Measurements from ENCODE around the gene GIT1.

GIT1 gene

GRCh38 chr17:29589524-29590410 is at the start of gene GIT1:
TSS of gene GIT1 (minus strand) at chr17:29589648. CDS start at chr17:29589378, 270 bp downstream.
- Histone ChIP-seq H3K9ac (ENCODE audit: low read depth in 1 of 2, low read length in 2 of 2) (peak within 1 kb of the TSS; percentile 78 to 81), H3K9me3 (ENCODE audit: control insufficient read depth in 2 of 2, low read length in 2 of 2) (no peaks in the 10 kb centered on the region), H3K36me3 (ENCODE audit: control insufficient read depth in 2 of 2, insufficient read depth in 2 of 2, low read length in 2 of 2) (no peaks in the 10 kb centered on the region), H3K27ac (ENCODE audit: low read depth in 2 of 2, low read length in 2 of 2) (peak within 1 kb of the TSS; percentile 67 to 91), H3K27me3 (ENCODE audit: control insufficient read depth in 2 of 2, insufficient read depth in 2 of 2, low read length in 2 of 2) (no peaks in the 10 kb centered on the region), H3K4me1 (ENCODE audit: control insufficient read depth in 2 of 2, insufficient read depth in 2 of 2, low read length in 2 of 2) (peaks cover 42 to 62% of the 10 kb centered on the region in 2 donors), H3K4me3 (ENCODE audit: low read length in 2 of 2) (peak within 1 kb of the TSS; percentile 73 to 80)

GRCh38 chr17:29633886-29634285 is 44.4 kb upstream of the GIT1 start:
- H3K4me1 ChIP-seq (ENCODE audit: control insufficient read depth in 2 of 2, insufficient read depth in 2 of 2, low read length in 2 of 2): no peaks in the 10 kb centered on the region
- no peak overlapping the region for H3K9ac ChIP-seq (ENCODE audit: low read depth in 1 of 2, low read length in 2 of 2)
- H3K27me3 ChIP-seq (ENCODE audit: control insufficient read depth in 2 of 2, insufficient read depth in 2 of 2, low read length in 2 of 2): no peaks in the 10 kb centered on the region
- no peak overlapping the region for H3K27ac ChIP-seq (ENCODE audit: low read depth in 2 of 2, low read length in 2 of 2)
- H3K4me3 ChIP-seq (ENCODE audit: low read length in 2 of 2): no peak overlapping the region
- H3K36me3 ChIP-seq (ENCODE audit: control insufficient read depth in 2 of 2, insufficient read depth in 2 of 2, low read length in 2 of 2): peaks cover 36 to 48% of the 10 kb centered on the region in 2 donors
- no peaks in the 10 kb centered on the region for H3K9me3 ChIP-seq (ENCODE audit: control insufficient read depth in 2 of 2, low read length in 2 of 2)

- no peak overlapping the region for H3K4me3 ChIP-seq (ENCODE audit: low read length in 2 of 2)
- H3K27ac ChIP-seq (ENCODE audit: low read depth in 2 of 2, low read length in 2 of 2): no peak overlapping the region
- no peaks in the 10 kb centered on the region for H3K9me3 ChIP-seq (ENCODE audit: control insufficient read depth in 2 of 2, low read length in 2 of 2)
- H3K4me1 ChIP-seq (ENCODE audit: control insufficient read depth in 2 of 2, insufficient read depth in 2 of 2, low read length in 2 of 2): no peaks in the 10 kb centered on the region
- no peak overlapping the region for H3K9ac ChIP-seq (ENCODE audit: low read depth in 1 of 2, low read length in 2 of 2)
- peaks cover 27 to 37% of the 10 kb centered on the region in 2 donors for H3K36me3 ChIP-seq (ENCODE audit: control insufficient read depth in 2 of 2, insufficient read depth in 2 of 2, low read length in 2 of 2)
- no peaks in the 10 kb centered on the region for H3K27me3 ChIP-seq (ENCODE audit: control insufficient read depth in 2 of 2, insufficient read depth in 2 of 2, low read length in 2 of 2)
Measured at GRCh38 chr17:29630630-29631193, 41.3 kb upstream of the GIT1 start.

- Histone ChIP-seq H3K27me3 (ENCODE audit: control insufficient read depth in 2 of 2, insufficient read depth in 2 of 2, low read length in 2 of 2) (no peaks in the 10 kb centered on the region), H3K4me3 (ENCODE audit: low read length in 2 of 2) (no peak overlapping the region), H3K27ac (ENCODE audit: low read depth in 2 of 2, low read length in 2 of 2) (no peak overlapping the region), H3K9me3 (ENCODE audit: control insufficient read depth in 2 of 2, low read length in 2 of 2) (no peaks in the 10 kb centered on the region), H3K9ac (ENCODE audit: low read depth in 1 of 2, low read length in 2 of 2) (no peak overlapping the region), H3K4me1 (ENCODE audit: control insufficient read depth in 2 of 2, insufficient read depth in 2 of 2, low read length in 2 of 2) (no peaks in the 10 kb centered on the region), H3K36me3 (ENCODE audit: control insufficient read depth in 2 of 2, insufficient read depth in 2 of 2, low read length in 2 of 2) (peaks cover 25 to 34% of the 10 kb centered on the region in 2 donors)
Measured at GRCh38 chr17:29629839-29630238, 40.4 kb upstream of the GIT1 start.

- Histone ChIP-seq H3K36me3 (ENCODE audit: control insufficient read depth in 2 of 2, insufficient read depth in 2 of 2, low read length in 2 of 2) (peaks cover 21 to 28% of the 10 kb centered on the region in 2 donors), H3K4me1 (ENCODE audit: control insufficient read depth in 2 of 2, insufficient read depth in 2 of 2, low read length in 2 of 2) (no peaks in the 10 kb centered on the region), H3K9ac (ENCODE audit: low read depth in 1 of 2, low read length in 2 of 2) (no peak overlapping the region), H3K9me3 (ENCODE audit: control insufficient read depth in 2 of 2, low read length in 2 of 2) (no peaks in the 10 kb centered on the region), H3K27ac (ENCODE audit: low read depth in 2 of 2, low read length in 2 of 2) (no peak overlapping the region), H3K4me3 (ENCODE audit: low read length in 2 of 2) (no peak overlapping the region), H3K27me3 (ENCODE audit: control insufficient read depth in 2 of 2, insufficient read depth in 2 of 2, low read length in 2 of 2) (no peaks in the 10 kb centered on the region)
Measured at GRCh38 chr17:29628644-29629043, 39.2 kb upstream of the GIT1 start.

- Histone ChIP-seq H3K36me3 (ENCODE audit: control insufficient read depth in 2 of 2, insufficient read depth in 2 of 2, low read length in 2 of 2) (peaks cover 21 to 23% of the 10 kb centered on the region in 2 donors), H3K4me3 (ENCODE audit: low read length in 2 of 2) (no peak overlapping the region), H3K9me3 (ENCODE audit: control insufficient read depth in 2 of 2, low read length in 2 of 2) (no peaks in the 10 kb centered on the region), H3K4me1 (ENCODE audit: control insufficient read depth in 2 of 2, insufficient read depth in 2 of 2, low read length in 2 of 2) (peaks cover 0 to 1% of the 10 kb centered on the region in 2 donors), H3K27ac (ENCODE audit: low read depth in 2 of 2, low read length in 2 of 2) (no peak overlapping the region), H3K9ac (ENCODE audit: low read depth in 1 of 2, low read length in 2 of 2) (no peak overlapping the region), H3K27me3 (ENCODE audit: control insufficient read depth in 2 of 2, insufficient read depth in 2 of 2, low read length in 2 of 2) (no peaks in the 10 kb centered on the region)
Measured at GRCh38 chr17:29627951-29628350, 38.5 kb upstream of the GIT1 start.

- Histone ChIP-seq H3K27me3 (ENCODE audit: control insufficient read depth in 2 of 2, insufficient read depth in 2 of 2, low read length in 2 of 2) (peaks cover 0 to 2% of the 10 kb centered on the region in 2 donors), H3K4me1 (ENCODE audit: control insufficient read depth in 2 of 2, insufficient read depth in 2 of 2, low read length in 2 of 2) (peaks cover 0 to 2% of the 10 kb centered on the region in 2 donors), H3K9me3 (ENCODE audit: control insufficient read depth in 2 of 2, low read length in 2 of 2) (no peaks in the 10 kb centered on the region), H3K27ac (ENCODE audit: low read depth in 2 of 2, low read length in 2 of 2) (no peak overlapping the region), H3K36me3 (ENCODE audit: control insufficient read depth in 2 of 2, insufficient read depth in 2 of 2, low read length in 2 of 2) (peaks cover 0 to 4% of the 10 kb centered on the region in 2 donors), H3K9ac (ENCODE audit: low read depth in 1 of 2, low read length in 2 of 2) (no peak overlapping the region), H3K4me3 (ENCODE audit: low read length in 2 of 2) (no peak overlapping the region)
Measured at GRCh38 chr17:29625037-29625750, 35.7 kb upstream of the GIT1 start.

- H3K9me3 ChIP-seq (ENCODE audit: control insufficient read depth in 2 of 2, low read length in 2 of 2): no peaks in the 10 kb centered on the region
- H3K27me3 ChIP-seq (ENCODE audit: control insufficient read depth in 2 of 2, insufficient read depth in 2 of 2, low read length in 2 of 2): peaks cover 0 to 2% of the 10 kb centered on the region in 2 donors
- H3K9ac ChIP-seq (ENCODE audit: low read depth in 1 of 2, low read length in 2 of 2): no peak overlapping the region
- H3K4me3 ChIP-seq (ENCODE audit: low read length in 2 of 2): no peak overlapping the region
- peaks cover 0 to 2% of the 10 kb centered on the region in 2 donors for H3K4me1 ChIP-seq (ENCODE audit: control insufficient read depth in 2 of 2, insufficient read depth in 2 of 2, low read length in 2 of 2)
- H3K27ac ChIP-seq (ENCODE audit: low read depth in 2 of 2, low read length in 2 of 2): no peak overlapping the region
- H3K36me3 ChIP-seq (ENCODE audit: control insufficient read depth in 2 of 2, insufficient read depth in 2 of 2, low read length in 2 of 2): peaks cover 0 to 4% of the 10 kb centered on the region in 2 donors
Measured at GRCh38 chr17:29624586-29624985, 35.1 kb upstream of the GIT1 start.

GRCh38 chr17:29623283-29623647 is 33.8 kb upstream of the GIT1 start:
- no peaks in the 10 kb centered on the region for H3K9me3 ChIP-seq (ENCODE audit: control insufficient read depth in 2 of 2, low read length in 2 of 2)
- peak overlapping the region in 1 of 2 donors; percentile 57 for H3K4me3 ChIP-seq (ENCODE audit: low read length in 2 of 2)
- H3K9ac ChIP-seq (ENCODE audit: low read depth in 1 of 2, low read length in 2 of 2): no peak overlapping the region
- no peaks in the 10 kb centered on the region for H3K36me3 ChIP-seq (ENCODE audit: control insufficient read depth in 2 of 2, insufficient read depth in 2 of 2, low read length in 2 of 2)
- H3K4me1 ChIP-seq (ENCODE audit: control insufficient read depth in 2 of 2, insufficient read depth in 2 of 2, low read length in 2 of 2): peaks cover 0 to 2% of the 10 kb centered on the region in 2 donors
- H3K27ac ChIP-seq (ENCODE audit: low read depth in 2 of 2, low read length in 2 of 2): no peak overlapping the region
- H3K27me3 ChIP-seq (ENCODE audit: control insufficient read depth in 2 of 2, insufficient read depth in 2 of 2, low read length in 2 of 2): peaks cover 0 to 10% of the 10 kb centered on the region in 2 donors

Measured in mucosa of rectum (tissue), 2 donors.